ENCODE measurements around the gene POLR1F. TPM values are rescaled to one million over a fixed set of nuclear protein-coding genes. Genes with fewer than 3 reads are reported as not detected.

The POLR1F gene
- total and polyA plus RNA-seq, 9 of the 15 experiments (the other 6 are each of a cell fraction or from before 2014, with no cell fraction given) = 17.5 to 95.3 (median 32.7) TPM

GRCh38 chr7:19700936-19701335, 7.9 kb downstream of the POLR1F start:
- no peaks in the 10 kb centered on the region for H4K20me1 ChIP-seq (replicated peaks; ENCODE audit: control insufficient read depth, insufficient read depth, low read length)
- no peak overlapping the region for H3K27ac ChIP-seq (ENCODE audit: extremely low read depth, low read depth, low read length)
- WGBS (ENCODE audit: insufficient coverage, low coverage, missing lambda C conversion rate) = 89% methylated on average over 3 of the region's 3 CpGs
- ATAC-seq (no peak), FAIRE-seq (no peak), DNase-seq (ENCODE audit: extremely low read depth in 1 of 4, low spot score in 3 of 4) (no peak)
- H3K4me1 ChIP-seq (replicated peaks in 1 of 2; ENCODE audit: control insufficient read depth in 2 of 2, insufficient read depth in 2 of 2, low read length in 2 of 2) = no peaks in the 10 kb centered on the region
- no peak for TF ChIP-seq TCF3 (CRISPR knock-in tag; IDR thresholded peaks at IDR 0.05)
- no peak for TF ChIP-seq TOE1 (IDR thresholded peaks at IDR 0.05; ENCODE audit: borderline replicate concordance)
- TF ChIP-seq TOE1 (CRISPR knock-in tag; IDR thresholded peaks at IDR 0.05; ENCODE audit: borderline replicate concordance, low read depth) = no peak
- TF ChIP-seq NELFE (IDR thresholded peaks at IDR 0.05; ENCODE audit: insufficient read depth, insufficient read length) = no peak
- no peaks in the 10 kb centered on the region for H3K27me3 ChIP-seq (ENCODE audit: control insufficient read depth in 2 of 2, insufficient read depth in 2 of 2, low read length in 2 of 2)
- intact Hi-C loops (cut with micrococcal nuclease) = no loop called here
- BruUV-seq (replicated peaks) = no TSS peak
- no peak overlapping the region for H3K4me2 ChIP-seq (ENCODE audit: insufficient read depth, low read length)
- no peaks in the 10 kb centered on the region for H3K9me1 ChIP-seq (ENCODE audit: control insufficient read depth, insufficient read depth, low read length)
- peaks cover 25% of the 10 kb centered on the region for H3K79me2 ChIP-seq (ENCODE audit: control insufficient read depth, insufficient read depth, low read length)
- POLR2A ChIA-PET = no interaction called here
- H3K9me3 ChIP-seq (replicated peaks; ENCODE audit: control insufficient read depth, insufficient read depth, low read depth, low read length) = no peaks in the 10 kb centered on the region
- in situ Hi-C loops (cut with MboI) = no loop called here
- peaks cover 76% of the 10 kb centered on the region for H3K36me3 ChIP-seq (ENCODE audit: control insufficient read depth, insufficient read depth, low read length)
- no peak overlapping the region for H2AFZ ChIP-seq (ENCODE audit: low read depth, low read length)
- H3K4me3 ChIP-seq = no peak overlapping the region
- CTCF ChIA-PET (ENCODE audit: low intra/inter-chr PET ratio) = no interaction called here
- no peak overlapping the region for H3K9ac ChIP-seq (ENCODE audit: insufficient read depth in 1 of 2, low read depth in 2 of 2, low read length in 2 of 2)

GRCh38 chr7:19698331-19698730, 10.5 kb downstream of the POLR1F start:
- ChIA-PET CTCF (ENCODE audit: low intra/inter-chr PET ratio) (no interaction called here), POLR2A (interaction anchor here (1.5 kb wide), 1 partner anchor 10 kb away, joined by 7 read pairs; the partner anchor contains the start of gene POLR1F)
- H3K9me1 ChIP-seq (ENCODE audit: control insufficient read depth, insufficient read depth, low read length) = no peaks in the 10 kb centered on the region
- H4K20me1 ChIP-seq (replicated peaks; ENCODE audit: control insufficient read depth, insufficient read depth, low read length) = no peaks in the 10 kb centered on the region
- no peaks in the 10 kb centered on the region for H3K27me3 ChIP-seq (ENCODE audit: control insufficient read depth in 2 of 2, insufficient read depth in 2 of 2, low read length in 2 of 2)
- ATAC-seq (no peak), FAIRE-seq (no peak), DNase-seq (ENCODE audit: extremely low read depth in 1 of 4, low spot score in 3 of 4) (no peak)
- no peak overlapping the region for H2AFZ ChIP-seq (ENCODE audit: low read depth, low read length)
- H3K4me2 ChIP-seq (ENCODE audit: insufficient read depth, low read length) = no peak overlapping the region
- H3K4me3 ChIP-seq = no peak overlapping the region
- no peaks in the 10 kb centered on the region for H3K9me3 ChIP-seq (replicated peaks; ENCODE audit: control insufficient read depth, insufficient read depth, low read depth, low read length)
- H3K36me3 ChIP-seq (ENCODE audit: control insufficient read depth, insufficient read depth, low read length) = peaks cover 63% of the 10 kb centered on the region
- whole genome bisulfite sequencing (ENCODE audit: insufficient coverage, low coverage, missing lambda C conversion rate) = 81% methylated on average over 3 of the region's 3 CpGs
- H3K4me1 ChIP-seq (replicated peaks in 1 of 2; ENCODE audit: control insufficient read depth in 2 of 2, insufficient read depth in 2 of 2, low read length in 2 of 2) = no peaks in the 10 kb centered on the region
- peaks cover 3% of the 10 kb centered on the region; the same call in 1 of the 3 replicates for H3K79me2 ChIP-seq (ENCODE audit: control insufficient read depth, insufficient read depth, low read length)
- in situ Hi-C loops (cut with MboI) (loop anchor here (25.0 kb wide), 1 partner anchor 2011 kb away; no protein-coding TSS in a partner anchor), intact Hi-C loops (cut with micrococcal nuclease) (no loop called here)
- H3K9ac ChIP-seq (ENCODE audit: insufficient read depth in 1 of 2, low read depth in 2 of 2, low read length in 2 of 2) = no peak overlapping the region
- H3K27ac ChIP-seq (ENCODE audit: extremely low read depth, low read depth, low read length) = no peak overlapping the region
- BruUV-seq (replicated peaks) = no TSS peak
- no peak for TF ChIP-seq GMEB1 (CRISPR knock-in tag; IDR thresholded peaks at IDR 0.05)
- TF ChIP-seq ZNF316 (IDR thresholded peaks at IDR 0.05) = no peak
- TF ChIP-seq ZNF277 (CRISPR knock-in tag; IDR thresholded peaks at IDR 0.05; ENCODE audit: borderline replicate concordance) = no peak
- no peak for TF ChIP-seq ZNF75A (CRISPR knock-in tag; IDR thresholded peaks at IDR 0.05)
- TF ChIP-seq TAF9B (IDR thresholded peaks at IDR 0.05; ENCODE audit: partially characterized antibody) = no peak
- no peak for TF ChIP-seq TEAD1 (CRISPR knock-in tag; IDR thresholded peaks at IDR 0.05)
- TF ChIP-seq CBX5 (IDR thresholded peaks at IDR 0.05; ENCODE audit: borderline replicate concordance, low read depth) = no peak
- TF ChIP-seq NUFIP1 (IDR thresholded peaks at IDR 0.05; ENCODE audit: partially characterized antibody) = no peak

All from K562 (cell line).